H9 (cell line): Measurements from ENCODE around the gene ZKSCAN2. TPM values are rescaled to one million over a fixed set of nuclear protein-coding genes. Genes with fewer than 3 reads are reported as not detected.

Experiments used
- DNase-seq: peaks from one replicate; pipeline ENCODE4 v3.0.0-alpha.2; 2017
- H2AFZ ChIP-seq: one replicate; pipeline ENCODE4 v1.6.1; 2013; ENCODE audit warnings: mild to moderate bottlenecking, low read length, control low read depth, moderate library complexity
- H2AK5ac ChIP-seq: 2 replicates; pipeline ENCODE4 v1.6.1; 2013; ENCODE audit warnings: low read length, control low read depth, mixed read lengths; ENCODE audit not compliant: insufficient read length
- H2BK120ac ChIP-seq: one replicate; pipeline ENCODE4 v1.6.1; 2013; ENCODE audit warnings: low read depth, mild to moderate bottlenecking, low read length, control low read depth, inconsistent platforms; ENCODE audit not compliant: poor library complexity, severe bottlenecking
- H2BK12ac ChIP-seq: 2 replicates; pipeline ENCODE4 v1.6.1; 2013; ENCODE audit warnings: low read length, control low read depth, mixed read lengths, low read depth; ENCODE audit not compliant: insufficient read length
- H2BK15ac ChIP-seq: 2 replicates; pipeline ENCODE4 v1.6.1; 2013; ENCODE audit warnings: low read depth, low read length, control low read depth
- H2BK20ac ChIP-seq: one replicate; pipeline ENCODE4 v1.6.1; 2013; ENCODE audit warnings: low read depth, mild to moderate bottlenecking, low read length, control low read depth, inconsistent platforms; ENCODE audit not compliant: poor library complexity, severe bottlenecking
- H2BK5ac ChIP-seq: 2 replicates; pipeline ENCODE4 v1.6.1; 2013; ENCODE audit warnings: low read length, control low read depth, mixed read lengths; ENCODE audit not compliant: insufficient read length
- H3K14ac ChIP-seq: 2 replicates; pipeline ENCODE4 v1.6.1; 2013; ENCODE audit warnings: low read length, control low read depth; ENCODE audit not compliant: insufficient read depth
- H3K18ac ChIP-seq: 2 replicates; pipeline ENCODE4 v1.6.1; 2013; ENCODE audit warnings: low read depth, mild to moderate bottlenecking, mixed read lengths, low read length, control low read depth; ENCODE audit not compliant: insufficient read length
- H3K23ac ChIP-seq: 2 replicates; pipeline ENCODE4 v1.6.1; 2013; ENCODE audit warnings: low read length, control low read depth, mixed read lengths, low read depth; ENCODE audit not compliant: insufficient read length
- H3K23me2 ChIP-seq: 2 replicates; pipeline ENCODE4 v1.6.1; 2013; ENCODE audit warnings: low read depth, mild to moderate bottlenecking, mixed read lengths, low read length, control low read depth; ENCODE audit not compliant: insufficient read length, poor library complexity, severe bottlenecking
- H3K27ac ChIP-seq: 2 replicates; pipeline ENCODE4 v1.5.1; 2013; ENCODE audit warnings: low read length, control low read depth, mixed read lengths, low read depth; ENCODE audit not compliant: insufficient read length
- H3K27me3 ChIP-seq: 2 replicates; pipeline ENCODE4 v1.6.1; 2013; ENCODE audit warnings: low read length, control low read depth, inconsistent platforms; ENCODE audit not compliant: insufficient read depth
- H3K4ac ChIP-seq: 2 replicates; pipeline ENCODE4 v1.6.1; 2013; ENCODE audit warnings: low read depth, mild to moderate bottlenecking, control low read depth, inconsistent platforms, low read length, moderate library complexity
- H3K4me1 ChIP-seq: 2 replicates; pipeline ENCODE4 v1.6.1; 2013; ENCODE audit warnings: low read length, control low read depth, inconsistent platforms; ENCODE audit not compliant: insufficient read depth
- H3K4me2 ChIP-seq: 2 replicates; pipeline ENCODE4 v1.6.1; 2013; ENCODE audit warnings: low read length, control low read depth, mixed read lengths; ENCODE audit not compliant: insufficient read length, insufficient read depth
- H3K56ac ChIP-seq: 2 replicates; pipeline ENCODE4 v1.6.1; 2013; ENCODE audit warnings: low read depth, mild to moderate bottlenecking, mixed read lengths, low read length, control low read depth; ENCODE audit not compliant: insufficient read length
- H3K79me1 ChIP-seq: 2 replicates; pipeline ENCODE4 v1.6.1; 2013; ENCODE audit warnings: low read depth, mild to moderate bottlenecking, moderate library complexity, low read length, control low read depth, inconsistent platforms; ENCODE audit not compliant: insufficient read depth, poor library complexity, severe bottlenecking
- H3K79me2 ChIP-seq: 2 replicates; pipeline ENCODE4 v1.6.1; 2013; ENCODE audit warnings: low read length, control low read depth, inconsistent platforms; ENCODE audit not compliant: insufficient read depth
- H3K9ac ChIP-seq: 2 replicates; pipeline ENCODE4 v1.6.1; 2013; ENCODE audit warnings: low read length, control low read depth, mixed read lengths; ENCODE audit not compliant: insufficient read length; ENCODE audit errors: extremely low read depth
- H3K9me3 ChIP-seq: one replicate; pipeline ENCODE4 v1.6.1; 2013; ENCODE audit warnings: low read depth, low read length, inconsistent platforms; ENCODE audit not compliant: control insufficient read depth
- H3T11ph ChIP-seq: one replicate; pipeline ENCODE4 v1.6.1; 2013; ENCODE audit warnings: mild to moderate bottlenecking, low read length, control low read depth, inconsistent platforms
- H4K20me1 ChIP-seq: one replicate; pipeline ENCODE4 v1.6.1; 2013; ENCODE audit not compliant: control insufficient read depth, insufficient read length, insufficient read depth
- H4K5ac ChIP-seq: 2 replicates; pipeline ENCODE4 v1.6.1; 2013; ENCODE audit warnings: low read depth, mild to moderate bottlenecking, mixed read lengths, low read length, control low read depth; ENCODE audit not compliant: insufficient read length
- H4K8ac ChIP-seq: replicated peaks from 2 replicates; pipeline ENCODE4 v1.6.1; 2013; ENCODE audit warnings: low read length, control low read depth, mixed read lengths, low read depth; ENCODE audit not compliant: insufficient read length
- H4K91ac ChIP-seq: 2 replicates; pipeline ENCODE4 v1.6.1; 2013; ENCODE audit warnings: low read depth, mild to moderate bottlenecking, moderate library complexity, mixed read lengths, low read length, control low read depth; ENCODE audit not compliant: insufficient read length
- H3K27ac Mint-ChIP-seq, 3 experiments: 2 replicates in 2 of 3; 3 replicates in 1 of 3; pipeline ENCODE4 v1.8.0; 2020 to 2021; ENCODE audit warnings: mixed read lengths in 3 of 3, mild to moderate bottlenecking in 1 of 3, moderate library complexity in 1 of 3
- H3K27me3 Mint-ChIP-seq: 2 replicates; pipeline ENCODE4 v1.8.0; 2021; ENCODE audit warnings: low read depth, mild to moderate bottlenecking, moderate library complexity, mixed read lengths
- H3K36me3 Mint-ChIP-seq, 3 experiments: 2 replicates in 2 of 3; 3 replicates in 1 of 3; pipeline ENCODE4 v1.8.0; 2020 to 2021; ENCODE audit warnings: low read depth in 3 of 3, mixed read lengths in 3 of 3; ENCODE audit not compliant: insufficient read depth in 1 of 3
- H3K4me1 Mint-ChIP-seq, 2 experiments: 2 replicates each; pipeline ENCODE4 v1.8.0; 2020; ENCODE audit warnings: mixed read lengths in 2 of 2
- H3K4me3 Mint-ChIP-seq, 2 experiments: 2 replicates in 1 of 2; 3 replicates in 1 of 2; pipeline ENCODE4 v1.8.0; 2020 to 2021; ENCODE audit warnings: mild to moderate bottlenecking in 2 of 2, mixed read lengths in 2 of 2, moderate library complexity in 1 of 2
- H3K9me3 Mint-ChIP-seq, 2 experiments: 2 replicates in 1 of 2; 3 replicates in 1 of 2; pipeline ENCODE4 v1.8.0; 2020; ENCODE audit warnings: mild to moderate bottlenecking in 2 of 2, mixed read lengths in 2 of 2, moderate library complexity in 1 of 2
- CTCF ChIP-seq: fragments of 200-600 bp; sonication (generic); conservative IDR thresholded peaks from 3 replicates; pipeline ENCODE4 v1.8.0; 2021; ENCODE audit warnings: antibody characterized with exemption, mild to moderate bottlenecking
- WGBS: extraction: QIAGEN DNeasy Blood & Tissue Kit; methylation state at CpG from one replicate; pipeline ENCODE4 v1.1.7; 2013; ENCODE audit warnings: missing lambda C conversion rate, low lambda C conversion rate, mixed read lengths; ENCODE audit not compliant: insufficient read length; ENCODE audit errors: extremely low coverage; 5-methylcytosine and 5-hydroxymethylcytosine counted together
- total RNA-seq: library from RNA; stranded (reverse); gene quantifications from 2 replicates; pipeline ENCODE4 v1.2.1, GENCODE V29; 2021

ZKSCAN2 gene
- total RNA-seq, 1 experiment from 2014 or later, result 16.5 TPM

DNA sequence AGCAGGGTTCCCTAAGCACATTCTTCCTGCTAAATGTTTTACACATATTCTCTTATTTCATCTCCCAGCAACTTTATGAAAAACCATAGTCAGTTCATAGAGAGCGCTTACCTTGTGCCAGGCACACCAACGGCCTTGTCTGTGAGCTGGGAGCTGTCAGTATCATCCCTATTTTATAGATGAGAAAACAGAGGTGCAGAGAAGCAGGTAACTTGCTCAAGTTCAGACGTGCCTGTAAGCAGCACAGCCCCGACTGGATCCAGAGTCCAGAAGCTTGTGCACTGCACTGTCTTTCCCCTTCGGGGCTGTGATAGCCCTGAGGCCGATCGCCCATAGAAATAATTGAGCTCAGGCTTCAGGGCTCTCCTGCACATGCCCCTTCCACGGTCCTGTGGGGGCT lies 34.7 kb downstream of the ZKSCAN2 start:
- Histone ChIP-seq H4K91ac (no peak overlapping the region), H2AFZ (no peak overlapping the region), H2BK12ac (no peak overlapping the region), H3K27ac (no peak overlapping the region), H3K79me1 (no peaks in the 10 kb centered on the region), H3K4ac (no peak overlapping the region), H3K18ac (no peak overlapping the region), H4K8ac (no peak overlapping the region), H2AK5ac (no peak overlapping the region), H3K9ac (no peak overlapping the region), H4K5ac (no peak overlapping the region), H3K4me1 (no peaks in the 10 kb centered on the region), H3K27me3 (no peaks in the 10 kb centered on the region), H3K23ac (no peak overlapping the region), H2BK20ac (no peak overlapping the region), H3K9me3 (no peaks in the 10 kb centered on the region), H2BK5ac (no peak overlapping the region), H2BK15ac (no peak overlapping the region), H3K23me2 (no peaks in the 10 kb centered on the region), H3K14ac (no peak overlapping the region), H4K20me1 (no peaks in the 10 kb centered on the region), H3T11ph (no peak overlapping the region), H3K79me2 (no peaks in the 10 kb centered on the region), H2BK120ac (no peak overlapping the region), H3K4me2 (no peak overlapping the region), H3K56ac (no peak overlapping the region)
- no peak overlapping the region for H3K27ac Mint-ChIP-seq
- WGBS, result no CpG with 5 or more reads among the region's 8 CpGs
- H3K4me1 Mint-ChIP-seq, result no peaks in the 10 kb centered on the region
- no peak for TF ChIP-seq CTCF
- H3K9me3 Mint-ChIP-seq, result no peaks in the 10 kb centered on the region; a peak in 1 of 5 replicates
- DNase-seq, result no peak
- H3K27me3 Mint-ChIP-seq, result no peaks in the 10 kb centered on the region; the same call in 1 of the 2 replicates
- no peaks in the 10 kb centered on the region for H3K36me3 Mint-ChIP-seq
- no peak overlapping the region for H3K4me3 Mint-ChIP-seq
